NCI-H345 treated with DMSO at 0.1 percent for 48 hours (cell line): Measurements from ENCODE around the gene RNF223.
"Not testable (repeated sequence)": the region's sequence is repeated elsewhere in the genome, so short reads cannot be mapped to it uniquely, and the experiment has no call there.

Experiments
- DNase-seq: peaks from one replicate; lab custom pipeline; 2025; ENCODE audit not compliant: unreplicated experiment; lab: John Stamatoyannopoulos, UW

RNF223 gene

DNA sequence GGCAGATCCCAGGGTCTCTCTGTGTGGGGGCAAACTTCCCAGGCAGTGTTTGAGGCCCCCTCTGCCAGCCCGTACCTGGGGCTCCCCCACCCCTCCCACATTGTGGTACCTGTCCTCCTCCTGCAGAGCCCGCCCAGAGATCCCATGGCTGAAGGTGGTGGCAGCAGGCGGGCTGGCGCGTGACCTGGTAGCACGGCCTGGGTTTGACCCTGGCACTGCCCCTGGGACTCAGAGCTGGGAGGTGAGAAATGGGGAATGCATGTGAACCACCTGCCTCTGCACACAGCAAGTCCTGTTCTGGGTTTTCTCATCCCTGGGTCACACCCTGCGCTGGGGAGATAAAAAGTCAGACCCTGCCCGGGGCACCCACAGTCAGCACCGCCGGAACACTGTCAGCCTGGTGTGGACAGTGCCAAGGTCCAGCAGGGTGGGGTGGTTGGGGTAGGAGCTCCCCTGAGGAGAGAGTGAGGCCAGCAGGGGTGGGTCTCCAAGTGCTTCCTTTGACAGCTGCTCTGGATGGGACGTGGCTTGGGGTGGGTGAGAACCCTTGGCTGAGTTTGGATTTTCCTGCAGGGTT, 42.4 kb downstream of the RNF223 start:
- DNase-seq = no peak

DNA sequence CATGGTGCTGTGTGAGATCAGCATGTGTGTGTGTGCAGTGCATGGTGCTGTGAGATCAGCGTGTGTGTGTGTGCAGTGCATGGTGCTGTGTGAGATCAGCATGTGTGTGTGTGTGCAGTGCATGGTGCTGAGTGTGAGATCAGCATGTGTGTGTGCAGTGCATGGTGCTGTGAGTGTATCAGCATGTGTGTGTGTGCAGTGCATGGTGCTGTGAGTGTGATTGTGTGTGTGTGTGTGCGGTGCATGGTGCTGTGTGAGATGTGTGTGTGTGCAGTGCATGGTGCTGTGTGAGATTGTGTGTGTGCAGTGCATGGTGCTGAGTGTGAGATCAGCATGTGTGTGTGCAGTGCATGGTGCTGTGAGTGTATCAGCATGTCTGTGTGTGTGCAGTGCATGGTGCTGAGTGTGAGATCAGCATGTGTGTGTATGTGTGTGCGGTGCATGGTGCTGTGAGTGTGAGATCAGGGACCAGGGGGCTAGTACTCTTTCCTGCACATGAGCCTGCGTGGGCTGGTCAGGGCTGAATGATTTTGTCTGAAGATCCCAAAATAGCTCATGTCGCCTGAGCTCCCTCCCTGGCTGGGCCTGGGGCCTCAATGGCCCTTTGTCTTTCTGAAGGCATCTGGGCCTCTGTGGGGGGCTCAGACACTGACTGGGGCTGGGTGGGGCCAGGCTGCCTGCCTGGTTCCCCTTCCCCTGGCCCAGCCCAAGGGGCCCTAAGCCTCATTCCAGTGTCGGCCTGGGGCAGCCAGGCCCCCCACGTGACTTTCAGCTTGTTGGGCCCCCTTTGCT, 43.0 kb downstream of the RNF223 start:
- not testable (repeated sequence) for DNase-seq

DNA sequence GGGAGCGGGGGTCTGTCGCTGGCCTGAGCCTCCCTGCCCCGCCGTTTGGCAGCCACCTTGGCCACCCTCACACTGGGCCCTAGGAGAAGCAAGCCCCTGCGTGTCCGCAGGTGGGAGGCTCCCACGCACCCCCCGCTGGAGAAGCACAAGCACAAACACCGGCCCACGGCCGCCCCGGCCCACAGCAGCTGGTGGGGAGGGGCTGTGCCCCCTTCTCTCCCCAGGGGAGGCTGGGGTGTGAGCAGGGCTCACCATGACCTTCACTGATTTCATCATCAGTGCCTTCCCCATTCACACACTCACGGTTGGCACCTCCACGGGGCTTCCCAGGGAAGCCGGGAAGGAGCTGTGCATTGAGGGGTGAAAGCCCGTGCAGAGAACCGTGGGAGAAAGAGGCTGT, 46.3 kb downstream of the RNF223 start:
- no peak for DNase-seq

DNA sequence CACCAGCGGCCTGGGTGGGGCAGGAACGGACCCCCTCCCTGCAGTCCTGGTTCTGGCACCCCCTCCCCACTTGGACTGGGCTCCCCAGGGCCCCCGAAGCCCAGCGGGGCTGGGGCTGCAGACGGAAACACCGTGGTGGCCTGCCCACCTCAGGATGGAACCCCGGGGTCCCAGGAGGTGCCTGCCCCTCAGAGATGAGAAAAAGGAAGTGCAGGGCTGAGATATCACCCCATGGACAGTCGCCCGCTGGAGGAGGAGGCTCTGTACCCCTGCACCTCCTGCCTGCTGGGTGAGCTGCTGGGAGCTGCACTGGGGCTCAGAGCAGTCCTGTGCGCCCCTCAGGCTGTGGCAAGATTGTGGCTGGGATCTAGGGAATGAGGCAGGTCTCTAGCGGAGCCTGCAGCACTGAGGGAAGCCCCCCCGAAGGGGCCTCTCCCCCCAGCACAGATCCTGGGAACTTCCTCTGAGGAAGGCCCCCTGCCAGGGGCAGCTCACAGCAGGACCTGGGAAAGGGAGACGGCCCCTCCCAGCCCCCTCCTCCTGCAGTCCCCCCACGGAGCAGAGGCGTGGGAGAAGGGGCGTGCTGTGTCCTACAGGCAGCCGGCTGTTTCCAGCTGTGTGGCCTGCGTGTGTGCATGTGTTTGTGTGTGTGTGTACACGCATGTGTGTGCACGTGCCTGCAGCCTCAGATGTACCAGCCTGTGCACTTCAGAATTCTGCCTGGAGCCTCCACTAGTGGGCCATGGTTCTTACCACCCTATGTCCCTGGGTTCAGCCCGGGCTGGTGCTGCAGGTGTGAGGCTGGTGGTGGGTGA, 47.3 kb downstream of the RNF223 start:
- no peak for DNase-seq

DNA sequence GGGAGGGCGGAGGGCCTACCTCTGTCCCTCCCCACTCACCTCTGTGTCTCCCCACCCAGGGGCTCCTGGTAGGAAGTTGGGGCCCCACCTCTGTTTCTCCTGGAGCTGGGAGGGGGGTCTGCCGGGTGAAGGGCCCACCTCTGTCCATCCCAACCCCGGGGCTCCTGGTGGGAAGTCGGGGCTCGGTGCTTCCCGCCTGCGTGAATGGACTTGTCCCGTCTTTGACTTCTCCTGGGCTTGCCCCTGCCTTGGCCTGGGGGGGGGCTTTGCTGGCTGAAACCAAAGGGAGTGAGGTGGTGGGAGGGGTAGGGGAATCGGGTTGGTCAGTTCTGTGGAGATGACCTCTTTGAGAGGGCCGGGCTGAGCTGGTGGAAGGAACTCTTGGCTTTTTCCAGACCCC, 48.4 kb downstream of the RNF223 start:
- DNase-seq = no peak

DNA sequence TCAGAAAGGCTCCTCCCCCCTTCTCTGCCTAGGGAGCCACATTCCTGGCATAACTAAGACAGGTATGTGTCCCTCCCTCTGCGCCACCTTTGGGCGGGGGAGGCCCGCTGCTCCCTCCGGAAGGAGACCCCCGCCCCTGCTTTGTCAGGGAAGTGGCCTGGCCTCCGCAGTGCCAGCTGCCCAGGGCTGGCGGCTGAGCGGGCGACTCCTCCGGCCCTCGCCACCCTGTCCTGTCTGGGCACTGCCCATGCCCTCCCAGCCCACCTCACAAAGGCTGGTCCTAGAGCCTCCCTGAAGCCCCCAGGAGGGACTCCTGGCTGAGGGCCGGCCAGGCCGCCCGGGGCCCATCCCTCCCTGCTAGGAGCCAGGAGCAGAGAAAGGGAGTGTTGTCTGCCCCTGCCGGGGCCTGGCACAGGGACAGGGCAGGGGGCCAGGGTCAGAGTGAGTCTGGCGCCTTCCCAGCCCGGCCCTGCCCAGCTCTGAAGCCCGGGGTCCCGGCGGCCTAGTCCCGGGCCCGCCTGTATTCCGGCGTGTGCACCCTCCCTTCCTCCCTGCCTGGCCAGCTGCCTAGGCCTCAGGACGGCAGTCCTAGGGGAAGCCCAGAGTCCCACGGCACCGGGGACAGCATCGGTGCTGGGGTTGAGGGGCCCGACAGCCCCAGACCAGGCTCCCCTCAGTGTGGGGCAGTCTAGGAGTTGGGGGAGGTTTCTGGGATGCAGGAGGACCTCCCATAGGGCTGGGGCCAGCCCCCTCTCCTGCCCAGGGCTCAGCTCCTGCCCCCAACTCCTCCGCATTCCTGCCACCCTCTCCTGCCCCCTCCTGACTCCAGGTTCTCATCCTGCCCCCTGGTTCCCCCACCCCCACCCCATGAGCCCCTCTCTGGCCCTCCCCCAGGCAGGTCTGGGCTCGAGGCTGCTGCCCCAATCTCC, 49.1 kb downstream of the RNF223 start:
- no peak for DNase-seq

DNA sequence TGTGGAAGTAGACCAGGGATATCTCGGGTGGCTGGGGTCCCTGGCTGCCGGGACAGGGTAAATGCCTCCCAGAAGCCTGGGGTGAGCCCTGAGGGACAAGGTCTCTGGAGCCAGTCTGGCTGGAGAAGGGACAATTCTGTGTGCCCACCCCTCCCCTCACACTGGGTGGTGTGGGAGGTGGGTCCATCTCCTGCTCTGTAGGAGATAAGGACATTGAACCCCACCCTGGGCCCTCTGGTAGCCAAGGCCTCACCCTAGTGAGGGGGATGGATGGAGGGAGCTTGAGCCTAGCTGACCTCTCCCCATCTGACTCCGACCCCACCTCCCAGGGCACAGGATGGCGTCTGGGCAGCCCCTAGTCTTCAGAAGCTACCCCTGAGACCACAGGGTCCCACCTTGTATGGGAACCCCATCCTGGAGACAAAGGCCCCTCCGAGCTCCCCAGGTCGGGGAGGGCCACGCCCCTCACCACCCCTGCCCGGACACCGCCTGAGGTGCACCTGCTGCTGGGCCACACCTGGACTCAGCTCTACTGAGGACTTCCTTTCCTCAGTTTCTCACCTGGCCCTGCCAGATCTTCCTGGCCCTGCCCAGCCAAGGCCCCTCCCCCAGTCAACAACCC, 49.8 kb downstream of the RNF223 start:
- DNase-seq = no peak

DNA sequence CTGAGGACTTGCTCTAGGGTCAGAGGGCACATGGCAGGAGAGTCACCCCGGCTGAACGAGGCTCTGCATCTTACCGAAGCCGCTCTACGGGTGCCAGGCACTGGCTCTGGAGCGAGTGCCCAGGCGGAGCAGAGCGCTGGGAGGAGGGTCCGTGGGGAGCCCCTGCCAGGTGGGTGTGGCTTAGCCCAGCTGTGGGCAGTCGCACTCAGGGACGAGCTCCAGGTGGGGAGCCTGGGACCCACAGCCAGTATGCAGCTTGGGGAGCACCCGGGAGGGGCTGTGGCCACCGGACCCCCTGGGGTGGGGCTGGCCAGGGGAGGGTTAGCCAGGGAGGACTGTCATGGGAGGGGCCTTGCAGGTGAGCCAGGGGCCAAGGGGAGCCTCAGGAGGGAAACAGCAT, 50.4 kb downstream of the RNF223 start:
- DNase-seq = no peak

DNA sequence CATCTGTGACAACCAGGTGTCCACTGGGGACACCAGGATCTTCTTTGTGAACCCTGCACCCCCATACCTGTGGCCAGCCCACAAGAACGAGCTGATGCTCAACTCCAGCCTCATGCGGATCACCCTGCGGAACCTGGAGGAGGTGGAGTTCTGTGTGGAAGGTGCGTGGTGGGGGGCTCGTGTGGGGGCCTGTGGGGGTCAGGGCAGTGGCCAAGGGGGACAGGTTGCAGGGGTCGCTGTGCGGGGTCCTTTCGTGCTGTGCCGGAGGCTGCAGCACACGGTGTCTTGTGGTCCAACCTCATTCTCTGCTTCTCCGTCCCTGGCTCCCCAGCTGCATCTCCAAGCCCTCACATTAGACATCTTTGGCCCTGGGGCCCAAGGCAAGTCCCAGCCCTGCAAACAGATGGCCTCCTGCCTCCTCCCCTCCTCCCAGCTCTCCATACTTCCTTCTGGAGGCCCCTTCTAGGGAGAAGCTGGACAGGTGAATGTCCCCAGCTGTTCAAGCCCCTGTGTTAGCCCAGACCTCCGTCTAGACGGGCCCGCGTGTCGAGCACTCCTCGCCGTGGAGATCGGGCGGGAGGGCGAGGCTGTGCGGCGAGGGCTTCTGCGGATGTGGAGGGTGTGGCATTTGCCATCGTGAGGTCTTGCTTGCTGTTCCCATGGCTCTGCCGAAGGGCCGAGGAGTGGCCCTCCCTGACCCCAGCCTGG, 51.6 kb downstream of the RNF223 start:
- DNase-seq = no peak

DNA sequence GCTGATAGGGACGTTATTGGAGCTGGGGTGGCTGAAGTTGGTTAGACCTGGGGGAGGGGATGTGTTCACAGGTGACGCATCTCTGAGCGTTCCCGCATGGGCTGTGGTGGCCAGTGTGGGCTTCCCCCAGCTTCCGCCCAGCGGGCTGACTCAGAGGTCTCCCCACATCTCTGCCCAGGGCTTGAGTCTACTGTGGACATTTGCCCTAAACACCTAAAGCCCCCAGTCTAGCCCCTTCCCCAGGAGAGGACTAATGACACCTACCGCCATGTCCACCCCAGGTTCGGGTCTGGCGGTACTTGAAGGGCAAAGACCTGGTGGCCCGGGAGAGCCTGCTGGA, 52.2 kb downstream of the RNF223 start:
- no peak for DNase-seq

DNA sequence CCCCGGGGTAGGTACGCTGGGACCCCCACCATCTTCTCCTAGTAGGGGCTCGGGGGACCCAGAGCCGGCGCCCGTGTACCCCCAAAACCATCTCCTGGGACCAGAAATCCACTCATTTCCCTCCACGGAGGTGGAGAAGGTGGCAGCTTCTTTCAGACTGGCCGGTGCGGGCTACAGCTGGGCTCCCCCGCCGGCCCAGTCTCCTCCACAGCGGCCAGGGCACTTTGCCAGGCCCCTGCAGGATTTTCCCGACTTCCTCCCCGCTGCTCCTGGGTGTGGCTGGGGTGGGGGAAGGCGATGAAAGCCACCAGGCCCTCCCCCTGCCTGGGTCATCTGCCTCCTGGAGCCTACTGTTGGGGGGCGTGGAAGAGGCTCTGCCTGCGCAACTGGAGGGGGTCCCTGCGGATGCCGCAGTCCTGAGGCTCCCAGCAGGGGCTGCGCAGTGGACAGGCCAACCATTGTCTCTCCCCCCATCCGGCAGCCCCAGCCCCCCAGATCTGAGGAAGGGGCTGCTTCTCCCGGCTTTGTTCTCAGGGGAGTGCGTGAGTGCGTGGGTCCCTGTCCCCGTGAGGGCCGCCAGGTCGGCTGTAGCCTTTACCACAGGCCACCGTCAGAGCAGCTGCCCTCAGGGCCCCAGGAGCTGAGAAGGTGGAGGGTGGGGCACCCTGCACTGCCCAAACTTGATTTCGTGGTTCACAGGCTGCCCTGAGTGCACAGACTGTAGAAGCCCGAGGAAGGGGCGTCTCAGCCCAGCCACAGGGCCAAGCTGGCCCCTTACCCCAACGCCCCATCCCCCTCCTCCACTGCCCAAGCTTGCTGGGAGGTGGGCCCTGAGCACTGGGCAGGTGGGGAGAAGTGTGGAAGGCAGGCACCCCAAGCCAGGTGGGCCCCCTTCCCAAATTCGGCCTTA, 52.8 kb downstream of the RNF223 start:
- DNase-seq = no peak
